Stimulated activated CD8-positive, alpha-beta memory T cell treated with anti-CD3 and anti-CD28 coated beads, Interleukin-2, amount 100 ng/mL, for 48 hours (primary cell): Measurements from ENCODE around the gene INPP5A.
"Not testable (repeated sequence)": the region's sequence is repeated elsewhere in the genome, so short reads cannot be mapped to it uniquely, and the experiment has no call there.

Experiments used
- DNase-seq, 2 donors: peaks; one replicate each; pipeline ENCODE4 v3.0.0-alpha.2; 2020; ENCODE audit warnings: low read depth in 2 of 2

The INPP5A gene

DNA sequence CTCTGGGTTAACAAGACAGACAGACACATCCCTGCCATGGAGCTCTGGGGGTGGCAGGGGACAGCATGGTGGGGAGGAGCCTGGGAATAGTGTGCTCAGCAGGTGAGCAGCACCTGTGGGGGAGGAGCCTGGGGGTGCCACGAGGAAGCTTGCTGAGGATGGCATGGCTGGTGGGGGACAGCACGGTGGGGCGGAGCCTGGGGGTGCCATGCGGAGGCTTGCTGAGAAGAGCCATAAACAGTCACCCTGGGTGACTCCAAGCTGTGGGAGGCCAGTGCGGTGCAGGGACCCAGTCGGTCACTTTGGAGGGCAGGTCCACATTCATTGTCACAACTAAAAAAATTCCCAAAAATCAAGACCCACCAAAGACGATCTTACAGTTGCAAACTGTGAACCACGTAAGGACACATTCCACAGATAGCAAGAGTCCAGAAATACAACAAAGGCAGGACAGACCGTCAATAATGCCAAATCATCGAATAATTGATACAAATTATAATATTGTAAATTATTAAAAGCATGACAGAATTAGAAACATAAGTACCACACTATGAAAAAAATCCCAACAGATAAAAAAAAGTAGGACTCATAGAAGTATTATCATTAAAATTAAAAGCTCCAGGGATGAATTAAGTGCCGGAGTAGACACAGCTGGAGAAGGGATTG, 223.9 kb downstream of the INPP5A start:
- no peak for DNase-seq

DNA sequence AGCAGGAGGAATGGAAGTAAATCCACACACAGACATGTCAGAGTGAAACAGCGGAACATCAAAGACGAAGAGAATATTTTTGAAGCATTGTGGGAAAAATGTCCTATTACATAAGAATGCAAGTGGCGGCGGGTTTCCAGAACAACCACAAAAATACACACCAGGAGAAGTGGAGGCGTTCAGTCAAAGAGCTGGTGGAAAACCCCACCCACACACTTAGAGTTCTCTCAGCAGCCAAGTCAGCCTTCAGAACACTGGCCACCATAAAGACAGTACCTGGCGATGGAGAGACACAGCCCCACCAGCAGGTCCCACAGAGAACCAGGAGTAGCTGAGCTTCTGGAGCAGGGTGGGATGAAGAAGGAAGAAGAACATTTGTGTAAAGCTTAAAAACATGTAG, 224.7 kb downstream of the INPP5A start:
- DNase-seq, result no peak

DNA sequence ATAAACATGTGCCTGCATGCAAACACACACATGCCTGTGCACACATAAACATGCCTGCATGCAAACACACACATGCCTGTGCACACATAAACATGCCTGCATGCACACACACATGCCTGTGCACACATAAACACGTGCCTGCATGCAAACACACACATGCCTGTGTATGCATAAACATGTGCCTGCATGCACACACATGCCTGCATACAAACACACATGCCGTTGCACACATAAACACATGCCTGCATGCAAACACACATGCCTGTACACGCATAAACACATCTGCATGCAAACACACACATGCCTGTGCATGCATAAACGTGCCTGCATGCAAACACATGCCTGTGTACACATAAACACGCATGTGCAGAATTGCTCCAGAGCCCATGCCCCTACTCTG, 226.0 kb downstream of the INPP5A start:
- no peak for DNase-seq

DNA sequence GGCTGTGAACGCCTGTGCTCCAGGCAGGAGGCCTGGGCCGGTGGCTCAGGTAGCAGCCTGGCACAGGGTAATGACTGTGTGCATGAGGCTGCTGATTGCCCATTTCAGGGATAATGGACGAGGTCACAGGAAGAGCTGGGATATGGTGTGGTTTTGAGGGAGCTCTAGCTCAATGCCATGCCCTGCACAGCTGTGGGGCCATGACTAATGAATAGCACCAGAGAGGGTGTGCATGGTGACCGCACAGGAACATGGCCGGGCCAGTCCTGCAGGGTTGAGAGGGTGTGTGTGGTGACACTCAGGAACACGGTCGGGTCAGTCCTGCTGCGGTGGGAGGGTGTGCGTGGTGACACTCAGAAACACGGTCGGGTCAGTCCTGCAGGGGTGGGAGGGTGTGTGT, 226.5 kb downstream of the INPP5A start:
- no peak for DNase-seq

DNA sequence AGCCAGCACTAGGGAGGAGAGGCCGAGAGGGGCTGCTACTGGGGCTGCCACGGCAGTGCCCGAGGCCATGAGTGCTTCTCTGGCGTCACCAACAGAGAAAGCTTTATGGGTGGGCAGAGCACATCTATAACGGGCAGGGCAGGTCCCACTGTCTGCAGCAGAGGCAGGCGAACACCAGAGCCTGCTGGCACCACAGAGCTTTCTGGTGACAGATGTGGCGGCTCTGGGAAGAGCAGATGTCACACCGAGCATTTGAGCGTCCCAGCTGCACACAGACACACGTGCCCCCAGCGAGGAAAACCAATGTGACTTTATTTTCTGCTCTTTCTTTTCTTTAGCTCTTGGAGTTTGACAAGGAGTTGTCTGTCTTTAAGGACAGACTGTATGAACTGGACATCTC, 227.8 kb downstream of the INPP5A start:
- no peak for DNase-seq

DNA sequence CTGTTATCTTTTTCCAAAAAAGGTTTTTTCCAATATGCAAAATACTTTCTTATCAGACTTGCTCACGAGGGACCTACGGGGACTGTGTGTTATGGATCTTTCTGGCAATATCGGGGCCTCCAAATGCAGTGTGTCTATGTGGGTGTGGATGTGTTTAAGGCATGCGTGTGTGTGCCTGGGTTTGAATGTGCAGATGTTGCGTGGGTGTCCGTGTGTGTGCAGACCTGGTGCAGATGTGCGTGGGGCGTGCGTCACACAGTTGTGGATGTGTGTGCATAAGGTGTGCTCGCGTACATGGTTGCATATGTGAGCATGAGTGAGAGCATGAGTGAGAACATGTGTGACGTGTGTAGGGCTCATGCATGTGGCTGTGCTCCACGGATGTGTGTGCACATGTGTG, 228.7 kb downstream of the INPP5A start:
- DNase-seq, result no peak

DNA sequence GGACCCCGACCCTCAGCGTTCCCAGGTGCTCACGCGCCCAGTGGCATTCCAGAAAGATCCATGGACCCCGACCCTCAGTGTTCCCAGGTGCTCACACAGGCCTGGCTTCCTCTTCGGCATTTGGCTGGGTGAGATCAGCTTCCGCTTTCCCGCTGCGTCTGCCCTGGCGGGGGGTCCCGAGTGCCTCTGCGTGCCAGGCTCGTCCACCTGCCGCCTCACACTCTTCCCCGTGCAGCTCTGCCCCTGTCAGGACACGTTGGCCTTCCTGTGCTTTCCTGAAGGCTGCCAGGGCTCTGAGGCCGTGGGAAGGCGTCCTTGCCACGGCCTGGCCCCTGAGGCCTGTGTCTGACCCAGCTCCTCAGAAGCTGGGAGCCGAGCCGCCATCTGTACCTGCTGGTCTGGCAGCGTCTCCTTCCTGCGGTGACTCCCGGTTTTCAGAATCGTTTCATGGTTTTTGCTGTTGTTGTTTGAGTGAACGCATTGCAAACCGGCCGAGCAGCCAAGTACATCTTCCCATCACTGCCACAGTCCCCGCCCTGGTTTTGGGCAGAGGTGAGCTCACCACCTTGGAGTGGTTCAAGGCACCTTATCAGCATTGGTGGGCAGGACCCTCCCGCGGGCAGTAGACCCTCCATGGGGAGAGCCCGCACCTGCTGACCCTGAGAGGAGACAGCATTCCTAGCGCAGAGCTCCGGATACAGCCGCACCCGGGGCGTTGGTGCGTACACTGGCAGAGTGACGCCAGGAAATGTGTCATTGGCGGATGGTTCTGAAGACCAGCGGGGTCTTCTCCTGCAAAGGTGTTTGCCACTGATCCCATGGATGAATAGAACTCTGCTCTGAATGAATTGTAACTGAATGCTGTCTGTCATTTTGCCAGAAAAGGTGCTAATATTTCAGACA, 231.0 kb downstream of the INPP5A start:
- DNase-seq, result no peak

DNA sequence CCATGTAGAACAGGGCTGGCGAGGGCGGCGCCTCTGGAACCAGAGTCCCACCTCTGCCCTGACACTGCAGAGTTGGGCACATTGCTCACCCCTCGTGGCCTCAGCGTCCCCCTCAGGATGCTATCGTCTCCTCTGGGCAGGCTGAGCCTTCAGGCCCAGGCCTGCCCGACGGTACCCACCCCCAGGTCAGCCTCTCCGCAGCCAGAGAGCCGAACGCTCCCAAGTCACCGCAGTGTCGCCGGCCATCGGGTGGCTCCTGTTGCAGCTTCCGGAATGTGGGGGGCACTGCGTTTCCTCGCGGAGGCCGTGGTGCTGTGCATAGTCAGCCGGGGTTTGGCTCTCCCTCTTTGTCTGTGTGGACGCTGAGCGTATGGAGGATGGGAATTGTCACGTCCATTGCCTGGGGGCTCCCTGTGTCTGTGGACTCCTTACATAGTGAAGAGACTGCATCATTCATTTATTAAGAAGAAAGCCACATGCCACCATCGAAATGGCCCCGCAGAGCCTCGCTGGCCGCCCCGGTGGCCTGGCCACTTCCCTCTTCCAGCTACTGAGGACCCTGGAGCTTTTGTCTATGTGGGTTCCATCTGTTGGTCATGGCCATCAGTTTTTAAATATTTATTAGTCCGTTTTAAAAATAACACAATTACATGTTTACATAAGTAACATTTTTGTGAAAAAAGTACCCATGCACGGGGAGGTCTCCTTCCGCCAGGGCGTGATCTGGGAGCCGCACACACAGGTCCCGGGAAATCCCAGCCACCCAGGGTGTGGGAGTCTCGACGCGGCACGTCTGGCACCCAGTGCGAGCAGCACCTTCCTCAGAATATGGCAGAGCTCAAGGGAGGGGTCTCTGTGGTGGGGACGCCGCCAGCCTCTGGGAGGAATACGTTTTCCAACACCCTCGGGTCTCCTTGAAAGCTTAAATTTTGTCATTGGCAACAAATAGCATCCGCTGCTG, 232.8 kb downstream of the INPP5A start:
- no peak for DNase-seq

DNA sequence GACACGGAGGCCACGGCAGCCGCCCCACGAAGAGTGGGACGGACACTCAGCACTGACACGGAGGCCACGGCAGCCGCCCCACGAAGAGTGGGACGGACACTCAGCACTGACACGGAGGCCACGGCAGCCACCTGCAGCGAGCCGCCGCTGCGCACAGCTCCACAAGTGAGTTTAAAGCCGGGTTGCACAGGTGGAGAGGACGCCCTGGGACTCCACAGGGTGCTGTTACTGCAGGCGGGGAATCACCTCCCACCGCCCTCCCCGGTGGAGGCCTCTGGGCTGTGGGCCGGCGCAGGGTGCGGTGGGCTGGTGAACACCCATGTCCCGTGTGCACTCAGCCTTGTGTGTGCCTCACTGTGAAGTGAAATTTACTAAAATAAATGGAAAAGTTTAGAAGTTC, 235.2 kb downstream of the INPP5A start:
- DNase-seq, result not testable (repeated sequence)

DNA sequence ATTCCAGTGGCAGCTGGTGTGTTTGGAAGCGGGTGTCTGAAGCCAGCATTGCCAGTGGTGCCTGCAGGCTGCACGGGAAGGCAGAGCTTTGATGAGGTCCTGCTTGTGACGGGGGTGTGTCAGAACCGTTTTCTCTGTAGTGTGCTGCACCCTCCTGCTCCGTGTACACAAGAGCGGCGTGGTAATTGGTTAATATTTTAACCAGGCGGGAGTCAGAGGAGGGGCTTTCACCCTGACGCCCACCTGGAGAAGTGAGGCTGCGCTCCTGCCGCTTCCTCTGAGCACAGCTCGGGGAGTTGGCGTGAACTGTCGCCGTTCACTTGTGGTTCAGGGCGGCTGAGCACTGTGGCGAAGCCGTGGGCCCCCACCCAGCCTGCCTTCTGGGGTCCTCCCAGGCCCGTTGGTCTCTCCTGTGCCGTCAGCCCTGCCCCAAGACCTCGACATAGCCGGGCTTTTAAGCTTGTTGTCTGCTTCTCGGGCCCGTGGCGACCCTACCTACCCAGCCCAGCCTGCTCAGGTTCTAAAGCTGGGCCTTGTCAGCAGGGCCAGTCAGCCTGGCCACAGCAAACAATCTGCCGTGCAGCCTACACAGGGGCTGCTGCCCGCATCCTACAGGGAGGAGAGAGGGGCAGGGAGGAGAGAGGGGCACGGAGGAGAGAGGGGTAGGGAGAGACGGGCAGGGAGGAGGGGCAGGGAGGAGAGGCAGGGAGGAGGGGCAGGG, 236.8 kb downstream of the INPP5A start:
- no peak for DNase-seq

DNA sequence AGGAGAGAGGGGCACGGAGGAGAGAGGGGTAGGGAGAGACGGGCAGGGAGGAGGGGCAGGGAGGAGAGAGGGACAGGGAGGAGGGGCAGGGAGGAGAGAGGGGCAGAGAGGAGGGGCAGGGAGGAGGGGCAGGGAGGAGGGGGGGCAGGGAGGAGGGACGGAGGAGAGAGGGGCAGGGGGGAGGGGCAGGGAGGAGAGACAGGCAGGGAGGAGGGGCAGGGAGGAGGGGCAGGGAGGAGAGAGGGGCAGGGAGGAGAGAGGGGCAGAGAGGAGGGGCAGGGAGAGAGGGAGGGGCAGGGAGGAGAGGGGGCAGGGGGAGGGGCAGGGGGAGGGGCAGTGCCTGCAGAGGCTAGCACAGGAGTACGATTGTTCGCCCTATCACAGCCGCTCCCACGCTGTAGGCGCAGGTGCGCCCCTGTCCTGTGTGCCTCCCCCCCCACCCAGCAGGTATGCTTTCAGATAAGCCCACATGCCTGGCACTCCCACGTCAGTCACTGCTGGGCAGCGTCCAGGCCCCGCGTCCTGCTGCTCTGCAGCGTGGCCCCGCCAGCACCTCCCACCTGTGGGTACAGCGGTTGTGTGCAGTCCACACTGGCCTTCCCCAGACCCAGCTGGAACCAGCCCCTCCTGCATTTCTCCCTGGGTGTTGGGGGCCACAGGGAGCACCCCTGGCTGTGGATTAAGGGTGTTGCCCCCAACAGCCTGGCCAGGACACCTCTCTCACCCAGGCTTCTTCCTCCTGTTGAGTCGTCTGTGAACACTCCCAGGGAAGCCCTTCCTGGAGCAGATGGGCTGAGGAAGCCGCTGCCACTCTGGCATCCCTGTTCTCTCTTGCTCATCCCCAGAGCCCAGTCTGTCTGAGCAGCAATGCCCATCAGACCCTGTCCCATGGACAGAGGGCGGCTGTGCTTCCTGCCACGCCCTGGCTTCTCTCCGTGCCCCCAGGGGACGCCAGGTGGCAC, 237.6 kb downstream of the INPP5A start:
- DNase-seq, result no peak

DNA sequence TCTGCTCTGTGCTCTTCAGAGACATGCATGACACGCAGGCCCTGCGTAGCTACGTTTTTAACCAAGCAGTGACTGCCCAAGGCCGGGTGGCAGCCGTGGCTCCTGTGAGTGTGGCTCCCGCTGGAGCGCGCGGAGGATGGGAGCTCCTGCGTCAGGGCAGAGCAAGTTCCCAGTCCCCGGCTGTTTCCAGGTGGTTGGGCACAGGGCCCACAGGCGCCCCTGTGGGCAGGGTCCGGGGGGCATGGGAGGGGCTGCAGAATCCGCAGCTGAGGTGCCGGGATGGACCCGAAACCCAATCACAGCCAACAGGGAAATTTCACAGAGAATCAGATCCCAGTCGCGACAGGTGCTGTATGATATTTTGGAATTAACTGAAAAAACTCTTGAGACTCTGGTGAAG, 238.6 kb downstream of the INPP5A start:
- DNase-seq, result no peak

DNA sequence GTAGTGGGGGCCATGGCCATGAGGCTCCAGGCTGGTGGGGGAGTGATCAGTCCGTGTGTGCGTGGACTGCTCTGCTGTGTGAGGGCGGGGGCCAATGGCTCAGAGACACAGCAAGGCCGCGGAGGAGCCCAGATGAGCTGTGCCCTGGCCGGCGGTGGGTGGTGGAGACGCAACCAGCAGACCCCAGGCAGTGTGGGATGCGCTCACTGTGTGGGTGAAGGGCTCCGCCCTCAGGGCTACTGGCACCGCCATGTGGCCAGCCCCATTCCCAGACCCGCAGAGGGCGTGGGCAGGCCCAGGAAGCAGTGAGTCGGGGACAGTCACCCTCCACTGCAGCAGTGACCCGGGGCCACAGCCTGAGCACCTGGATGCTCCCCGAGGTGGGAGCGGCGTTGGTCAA, 239.2 kb downstream of the INPP5A start:
- no peak for DNase-seq

DNA sequence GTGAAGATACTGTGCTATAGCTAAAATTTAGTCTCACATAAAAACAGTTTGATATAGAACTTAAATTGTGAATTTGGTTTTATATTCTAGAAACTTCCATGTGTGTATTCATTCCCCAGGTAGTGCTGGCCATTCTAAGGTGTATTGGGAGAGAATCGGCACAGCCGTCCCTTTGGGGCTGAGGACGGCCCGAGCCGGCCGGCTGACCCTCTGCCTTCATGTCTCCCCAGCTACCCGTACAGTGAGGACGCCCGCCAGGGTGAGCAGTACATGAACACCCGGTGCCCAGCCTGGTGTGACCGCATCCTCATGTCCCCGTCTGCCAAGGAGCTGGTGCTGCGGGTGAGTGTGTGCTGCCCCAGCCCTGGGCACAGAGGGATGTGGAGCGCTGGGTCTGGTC, 239.9 kb downstream of the INPP5A start:
- no peak for DNase-seq

DNA sequence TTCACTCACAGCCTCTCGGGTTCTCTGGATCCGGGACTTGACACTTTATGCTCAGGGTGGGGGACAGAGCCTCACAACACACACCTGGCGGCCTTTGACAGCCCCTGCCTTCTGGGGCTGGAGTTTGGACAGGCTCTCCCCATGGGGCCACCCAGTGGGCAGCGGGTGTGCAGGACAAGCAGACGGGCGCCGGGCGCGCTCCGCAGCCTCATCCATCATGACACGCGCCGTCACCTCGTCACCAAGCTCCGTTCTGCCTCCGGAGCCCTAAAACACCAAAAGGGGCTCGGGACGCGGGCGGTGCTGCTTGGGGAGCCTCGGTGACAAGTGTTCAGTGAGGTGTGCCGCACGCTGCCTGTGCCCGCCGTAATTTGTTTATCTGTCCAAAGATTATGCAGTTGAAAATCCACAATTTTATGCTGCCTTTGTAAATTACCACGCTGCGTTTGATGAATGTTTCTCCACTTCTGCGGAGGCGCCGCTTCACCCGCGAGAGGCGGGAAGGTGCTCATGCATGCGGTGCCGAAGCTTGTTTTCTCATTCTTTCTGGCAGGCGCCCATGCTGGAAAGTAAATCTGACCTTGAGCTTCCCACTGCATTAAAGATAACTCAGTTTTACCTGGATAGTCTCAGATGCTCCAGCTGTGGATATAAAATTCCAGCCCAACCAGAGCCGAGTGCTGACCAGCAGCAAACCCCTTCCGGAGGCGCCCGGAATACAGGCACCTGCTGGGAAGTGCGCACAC, 242.1 kb downstream of the INPP5A start:
- no peak for DNase-seq

DNA sequence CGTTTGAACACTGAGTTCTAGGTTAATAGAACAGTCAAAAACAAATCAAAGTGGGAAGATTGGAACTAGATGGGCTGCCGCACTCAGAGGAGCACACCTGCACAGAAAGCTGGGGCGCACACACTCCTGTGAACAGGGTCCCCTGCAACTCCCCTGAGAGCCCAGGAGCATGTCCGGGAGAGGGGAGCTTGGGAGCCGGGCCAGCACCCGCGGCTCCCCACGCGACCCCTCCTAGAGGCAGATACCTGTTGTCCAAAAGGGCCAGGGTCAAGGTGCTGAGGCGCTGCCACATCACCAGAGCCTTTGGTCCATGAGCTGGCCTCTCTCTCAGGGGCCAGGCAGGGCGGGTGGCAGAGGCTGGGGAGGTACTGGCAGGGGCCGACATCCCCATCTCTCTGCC, 242.8 kb downstream of the INPP5A start:
- DNase-seq, result no peak

DNA sequence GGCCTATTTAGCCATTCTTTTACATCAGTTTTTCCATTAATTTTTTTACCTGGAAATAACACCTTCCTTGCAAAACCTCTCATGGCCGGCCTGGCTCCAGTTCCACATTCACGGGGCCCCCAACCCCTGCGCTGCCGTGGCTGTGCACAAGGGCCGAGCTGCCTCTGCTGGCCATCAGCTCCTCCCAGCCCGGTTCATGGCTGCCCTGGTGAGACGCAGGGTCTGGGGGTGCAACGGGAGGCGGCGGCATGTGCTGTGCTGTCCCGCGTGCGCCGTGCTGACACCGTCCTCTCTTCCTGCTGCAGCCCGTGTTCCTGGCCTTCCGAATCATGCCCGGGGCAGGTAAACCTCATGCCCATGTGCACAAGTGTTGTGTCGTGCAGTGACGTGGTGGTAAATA, 244.0 kb downstream of the INPP5A start:
- no peak for DNase-seq

DNA sequence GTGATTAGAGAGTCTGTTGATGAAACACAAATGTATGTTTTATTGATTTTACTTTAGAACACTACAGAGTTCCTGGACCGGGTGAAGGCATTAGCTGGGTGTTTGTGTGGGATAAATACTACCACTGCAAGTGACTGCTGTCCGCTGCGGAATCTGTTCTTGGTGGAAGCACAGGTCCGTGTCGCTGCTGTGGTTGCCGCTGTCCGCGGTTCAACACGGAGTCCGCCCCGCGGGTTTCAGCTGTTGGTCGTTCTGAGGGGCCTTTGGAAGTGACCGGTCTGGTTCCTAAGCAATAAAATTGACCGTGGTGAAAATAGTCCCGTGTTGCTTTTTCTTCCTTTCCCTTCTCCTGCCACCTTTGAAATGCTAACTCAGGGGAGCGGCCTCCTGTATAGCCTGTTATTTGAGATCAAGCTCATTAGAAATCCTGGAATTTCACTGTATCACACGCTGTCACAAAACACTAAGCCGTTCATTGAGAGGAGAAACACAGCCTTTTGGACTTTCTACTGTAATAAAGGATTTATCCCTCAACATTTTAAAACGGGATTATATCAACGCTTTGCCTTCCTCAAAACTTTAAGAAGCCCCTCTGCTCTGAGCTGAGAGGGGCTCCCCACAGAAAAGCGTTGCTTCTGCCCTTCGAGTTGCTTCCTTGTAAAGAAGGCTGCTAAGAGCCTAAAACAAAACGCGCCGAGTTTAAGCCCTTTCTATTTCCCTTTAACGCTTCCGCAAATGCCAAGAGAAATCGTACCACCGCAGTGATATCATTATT, 245.8 kb downstream of the INPP5A start:
- no peak for DNase-seq
